ENCODE results near the gene KRT33A.
"Not testable (repeated sequence)": the region's sequence is repeated elsewhere in the genome, so short reads cannot be mapped to it uniquely, and the experiment has no call there.

KRT33A gene

GRCh38 chr17:41350381-41350878, at the start of gene KRT33A:
Gene KRT33A, minus strand, starts transcription at chr17:41350828. Its CDS starts 61 bp downstream, at chr17:41350767.
- in situ Hi-C loops (cut with HindIII; ENCODE audit: low pct_ligation_motif_present, low pct_unique_long_range_greater_than_20kb, low sequenced_read_pairs); DNase-seq: not testable (repeated sequence)

- in situ Hi-C loops (cut with HindIII; ENCODE audit: low pct_ligation_motif_present, low pct_unique_long_range_greater_than_20kb, low sequenced_read_pairs), result no loop called here
- no peak for DNase-seq
Observed at GRCh38 chr17:41396996-41397660, 46.5 kb upstream of the KRT33A start, which contains the start of gene KRT31. Gene KRT31, minus strand, starts transcription at chr17:41397608. Its CDS starts 69 bp downstream, at chr17:41397539.

- in situ Hi-C loops (cut with HindIII; ENCODE audit: low pct_ligation_motif_present, low pct_unique_long_range_greater_than_20kb, low sequenced_read_pairs), result no loop called here
- no peak for DNase-seq
Observed at GRCh38 chr17:41396340-41396739, 45.7 kb upstream of the KRT33A start.

- in situ Hi-C loops (cut with HindIII; ENCODE audit: low pct_ligation_motif_present, low pct_unique_long_range_greater_than_20kb, low sequenced_read_pairs), result no loop called here
Observed at GRCh38 chr17:41395611-41396010, 45.0 kb upstream of the KRT33A start.

GRCh38 chr17:41395044-41395443, 44.4 kb upstream of the KRT33A start:
- DNase-seq, result not testable (repeated sequence)

More at GRCh38 chr17:41395611-41396010, 45.0 kb upstream of the KRT33A start:
- DNase-seq, result no peak

GRCh38 chr17:41394254-41394996, 43.8 kb upstream of the KRT33A start:
- no peak for DNase-seq
- in situ Hi-C loops (cut with HindIII; ENCODE audit: low pct_ligation_motif_present, low pct_unique_long_range_greater_than_20kb, low sequenced_read_pairs), result no loop called here

More at GRCh38 chr17:41395044-41395443, 44.4 kb upstream of the KRT33A start:
- in situ Hi-C loops (cut with HindIII; ENCODE audit: low pct_ligation_motif_present, low pct_unique_long_range_greater_than_20kb, low sequenced_read_pairs), result not testable (repeated sequence)

- in situ Hi-C loops (cut with HindIII; ENCODE audit: low pct_ligation_motif_present, low pct_unique_long_range_greater_than_20kb, low sequenced_read_pairs), result no loop called here
- DNase-seq, result no peak
Observed at GRCh38 chr17:41393826-41394225, 43.2 kb upstream of the KRT33A start.

- in situ Hi-C loops (cut with HindIII; ENCODE audit: low pct_ligation_motif_present, low pct_unique_long_range_greater_than_20kb, low sequenced_read_pairs), result no loop called here
- no peak for DNase-seq
Observed at GRCh38 chr17:41393294-41393693, 42.7 kb upstream of the KRT33A start.

GRCh38 chr17:41392278-41392677, 41.6 kb upstream of the KRT33A start:
- in situ Hi-C loops (cut with HindIII; ENCODE audit: low pct_ligation_motif_present, low pct_unique_long_range_greater_than_20kb, low sequenced_read_pairs), result no loop called here
- DNase-seq, result no peak

- in situ Hi-C loops (cut with HindIII; ENCODE audit: low pct_ligation_motif_present, low pct_unique_long_range_greater_than_20kb, low sequenced_read_pairs), result no loop called here
- DNase-seq, result no peak
Observed at GRCh38 chr17:41391535-41391934, 40.9 kb upstream of the KRT33A start.

- no peak for DNase-seq
- in situ Hi-C loops (cut with HindIII; ENCODE audit: low pct_ligation_motif_present, low pct_unique_long_range_greater_than_20kb, low sequenced_read_pairs), result no loop called here
Observed at GRCh38 chr17:41390411-41390938, 39.8 kb upstream of the KRT33A start.

- DNase-seq, result no peak
- in situ Hi-C loops (cut with HindIII; ENCODE audit: low pct_ligation_motif_present, low pct_unique_long_range_greater_than_20kb, low sequenced_read_pairs), result no loop called here
Observed at GRCh38 chr17:41387670-41388069, 37.0 kb upstream of the KRT33A start.

GRCh38 chr17:41386227-41386626, 35.6 kb upstream of the KRT33A start:
- in situ Hi-C loops (cut with HindIII; ENCODE audit: low pct_ligation_motif_present, low pct_unique_long_range_greater_than_20kb, low sequenced_read_pairs), result no loop called here
- no peak for DNase-seq

- in situ Hi-C loops (cut with HindIII; ENCODE audit: low pct_ligation_motif_present, low pct_unique_long_range_greater_than_20kb, low sequenced_read_pairs), result no loop called here
- no peak for DNase-seq
Observed at GRCh38 chr17:41383690-41384089, 33.1 kb upstream of the KRT33A start.

- DNase-seq, result no peak
- in situ Hi-C loops (cut with HindIII; ENCODE audit: low pct_ligation_motif_present, low pct_unique_long_range_greater_than_20kb, low sequenced_read_pairs), result no loop called here
Observed at GRCh38 chr17:41382394-41382793, 31.8 kb upstream of the KRT33A start.

GRCh38 chr17:41381943-41382342, 31.3 kb upstream of the KRT33A start, which contains the start of gene KRT34:
Gene KRT34, minus strand, starts transcription at chr17:41382306. Its CDS starts 60 bp downstream, at chr17:41382246.
- in situ Hi-C loops (cut with HindIII; ENCODE audit: low pct_ligation_motif_present, low pct_unique_long_range_greater_than_20kb, low sequenced_read_pairs); DNase-seq: not testable (repeated sequence)

GRCh38 chr17:41380091-41380490, 29.5 kb upstream of the KRT33A start:
- in situ Hi-C loops (cut with HindIII; ENCODE audit: low pct_ligation_motif_present, low pct_unique_long_range_greater_than_20kb, low sequenced_read_pairs), result not testable (repeated sequence)
- peak; percentile 54 for DNase-seq

GRCh38 chr17:41377546-41377945, 26.9 kb upstream of the KRT33A start:
- no peak for DNase-seq
- in situ Hi-C loops (cut with HindIII; ENCODE audit: low pct_ligation_motif_present, low pct_unique_long_range_greater_than_20kb, low sequenced_read_pairs), result no loop called here

- in situ Hi-C loops (cut with HindIII; ENCODE audit: low pct_ligation_motif_present, low pct_unique_long_range_greater_than_20kb, low sequenced_read_pairs), result no loop called here
- no peak for DNase-seq
Observed at GRCh38 chr17:41369713-41370112, 19.1 kb upstream of the KRT33A start, which contains the start of gene KRT33B. Gene KRT33B, minus strand, starts transcription at chr17:41369813. Its CDS starts 63 bp downstream, at chr17:41369750.

Measured in ACHN (cell line).